Measurements from ENCODE around the gene NOC2L.

NOC2L gene

DNA sequence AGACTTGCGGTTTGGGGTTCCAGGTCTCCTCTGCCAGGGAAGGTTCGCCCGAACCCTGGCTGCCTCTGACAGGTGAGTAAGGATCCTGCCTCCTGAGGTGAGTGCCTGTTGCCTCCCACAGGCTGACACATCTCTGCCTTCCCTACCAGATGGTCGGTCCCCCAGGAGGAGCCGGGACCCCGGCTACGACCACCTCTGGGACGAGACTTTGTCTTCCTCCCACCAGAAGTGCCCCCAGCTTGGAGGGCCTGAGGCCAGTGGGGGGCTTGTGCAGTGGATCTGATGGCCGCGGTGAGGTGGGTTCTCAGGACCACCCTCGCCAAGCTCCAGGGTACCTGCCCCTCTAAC lies 15.2 kb upstream of the NOC2L start:
- DNase-seq, result no peak

DNA sequence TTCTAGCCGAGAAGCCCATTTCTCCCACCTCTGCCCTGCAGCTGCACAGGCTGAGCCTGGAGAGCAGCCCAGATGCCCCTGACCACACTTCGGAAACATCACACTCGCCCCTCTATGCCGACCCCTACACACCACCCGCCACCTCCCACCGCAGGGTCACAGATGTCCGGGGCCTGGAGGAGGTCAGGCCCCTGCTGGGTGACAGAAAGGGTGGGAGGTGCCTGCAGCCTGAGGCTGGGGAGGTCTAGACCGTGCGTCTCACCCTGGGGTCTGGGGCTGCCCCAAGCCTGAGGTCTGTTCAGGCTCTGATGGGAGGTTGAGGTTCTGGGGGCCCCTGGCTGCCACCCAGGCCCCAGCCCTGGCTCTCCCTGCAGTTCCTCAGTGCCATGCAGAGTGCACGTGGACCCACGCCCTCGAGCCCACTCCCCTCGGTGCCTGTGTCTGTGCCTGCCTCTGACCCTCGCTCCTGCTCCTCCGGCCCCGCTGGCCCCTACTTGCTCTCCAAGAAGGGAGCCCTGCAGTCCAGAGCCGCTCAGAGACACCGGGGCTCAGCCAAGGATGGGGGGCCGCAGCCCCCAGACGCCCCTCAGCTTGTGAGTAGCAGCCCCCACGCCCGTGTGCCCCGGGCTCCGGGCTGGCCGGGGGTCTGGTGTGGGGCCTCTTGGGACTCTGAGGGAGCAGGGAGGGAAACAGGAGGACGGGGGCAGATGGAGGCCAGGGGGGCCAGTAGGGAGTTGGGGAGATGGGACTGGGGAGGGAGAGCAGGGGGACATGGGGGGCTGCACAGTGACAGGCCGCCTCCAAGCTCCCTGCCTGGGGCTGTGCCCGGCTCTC lies 14.6 kb upstream of the NOC2L start:
- no peak for DNase-seq

DNA sequence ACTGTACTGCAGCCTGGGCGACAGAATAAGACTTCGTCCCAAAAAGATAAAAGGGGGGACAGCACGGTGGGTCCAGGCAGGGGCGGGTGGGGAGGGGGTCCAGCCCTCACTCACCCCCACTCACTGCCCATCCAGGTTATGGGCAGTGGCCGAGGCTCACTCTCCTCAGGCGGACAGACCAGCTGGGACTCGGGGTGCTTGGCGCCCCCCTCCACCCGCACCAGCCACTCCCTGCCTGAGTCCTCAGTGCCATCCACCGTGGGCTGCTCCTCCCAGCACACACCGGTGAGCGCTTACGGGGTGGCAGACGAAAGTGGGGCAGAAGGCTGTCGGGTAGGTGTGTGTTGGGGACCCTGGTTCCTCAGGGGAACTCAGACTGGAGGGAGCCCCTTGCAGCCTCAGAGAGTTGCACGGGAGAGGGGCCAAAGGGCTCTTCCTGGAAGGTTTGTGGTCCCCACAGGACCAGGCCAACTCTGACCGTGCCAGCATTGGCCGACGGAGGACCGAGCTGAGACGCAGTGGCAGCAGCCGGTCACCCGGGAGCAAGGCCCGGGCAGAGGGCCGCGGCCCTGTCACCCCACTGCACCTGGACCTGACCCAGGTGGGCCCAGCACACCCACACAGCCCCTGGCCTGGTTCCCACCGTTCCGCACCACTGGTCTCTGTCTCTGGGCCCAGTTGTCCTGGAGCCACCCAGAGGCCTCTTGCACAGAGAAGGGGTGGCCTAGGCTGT lies 13.8 kb upstream of the NOC2L start:
- DNase-seq, result no peak

DNA sequence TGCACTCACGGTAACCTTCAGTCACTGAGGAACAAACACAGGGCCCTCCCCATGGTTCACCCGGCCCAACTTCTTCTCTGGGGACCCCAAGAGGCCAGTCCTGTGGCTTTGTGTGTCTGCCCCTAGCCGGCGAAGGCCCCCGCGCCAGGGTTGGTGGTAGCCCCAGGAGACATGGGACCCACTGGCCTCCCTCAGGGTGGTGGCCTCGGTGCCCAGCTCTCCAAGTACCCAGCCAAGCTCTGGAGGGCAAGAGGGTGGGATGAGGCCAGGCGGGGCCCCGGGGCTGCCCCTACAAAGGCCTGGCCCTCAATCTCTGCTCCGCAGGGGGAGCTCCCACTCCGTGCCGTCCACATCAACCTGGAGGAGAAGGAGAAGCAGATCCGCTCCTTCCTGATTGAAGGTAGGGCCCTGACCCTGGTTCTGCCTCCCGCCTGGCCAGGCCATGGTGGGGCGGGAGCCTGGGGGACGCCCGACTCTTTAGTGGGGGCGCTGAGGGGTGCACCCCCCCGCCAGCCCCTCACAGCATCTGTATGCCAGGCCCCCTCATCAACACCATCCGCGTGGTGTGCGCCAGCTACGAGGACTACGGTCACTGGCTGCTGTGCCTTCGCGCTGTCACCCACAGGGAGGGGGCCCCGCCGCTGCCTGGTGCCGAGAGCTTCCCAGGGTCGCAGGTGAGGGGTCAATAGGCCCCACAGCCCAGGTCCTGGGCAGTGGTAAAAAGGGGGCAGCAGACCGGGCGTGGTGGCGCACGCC lies 12.9 kb upstream of the NOC2L start:
- no peak for DNase-seq

DNA sequence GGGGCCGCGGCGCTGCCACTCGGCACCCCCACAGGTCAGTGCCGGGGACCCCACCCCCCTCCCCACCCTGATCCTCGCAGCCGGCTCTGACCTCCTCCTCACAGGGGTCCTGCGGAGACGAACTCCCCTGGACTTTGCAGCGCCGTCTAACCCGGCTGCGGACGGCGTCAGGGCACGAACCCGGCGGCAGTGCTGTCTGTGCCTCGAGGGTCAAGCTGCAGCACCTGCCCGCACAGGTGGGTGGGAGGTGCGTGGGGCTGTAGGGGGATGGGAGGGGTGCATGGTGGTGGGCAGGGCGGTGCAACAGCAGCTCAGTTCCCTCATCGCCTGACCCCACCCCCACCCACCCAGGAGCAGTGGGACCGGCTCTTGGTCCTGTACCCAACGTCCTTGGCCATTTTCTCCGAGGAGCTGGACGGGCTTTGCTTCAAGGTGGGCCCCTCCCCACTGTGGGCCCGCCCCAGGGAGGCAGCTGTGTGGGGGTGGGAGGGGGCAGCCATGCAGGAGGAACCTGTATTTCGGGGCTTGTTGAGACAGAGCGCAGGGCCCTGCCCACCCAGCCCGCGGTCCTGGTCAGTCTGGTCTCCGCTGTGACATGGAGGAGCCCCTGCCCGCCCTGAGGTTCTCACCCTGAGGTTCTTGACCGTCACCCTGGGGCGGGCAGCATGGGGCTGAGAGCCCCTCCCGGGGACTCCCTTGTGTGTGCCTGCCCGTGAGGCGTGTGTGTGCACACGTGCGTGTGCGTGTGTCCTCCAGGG lies 12.1 kb upstream of the NOC2L start:
- DNase-seq, result no peak

DNA sequence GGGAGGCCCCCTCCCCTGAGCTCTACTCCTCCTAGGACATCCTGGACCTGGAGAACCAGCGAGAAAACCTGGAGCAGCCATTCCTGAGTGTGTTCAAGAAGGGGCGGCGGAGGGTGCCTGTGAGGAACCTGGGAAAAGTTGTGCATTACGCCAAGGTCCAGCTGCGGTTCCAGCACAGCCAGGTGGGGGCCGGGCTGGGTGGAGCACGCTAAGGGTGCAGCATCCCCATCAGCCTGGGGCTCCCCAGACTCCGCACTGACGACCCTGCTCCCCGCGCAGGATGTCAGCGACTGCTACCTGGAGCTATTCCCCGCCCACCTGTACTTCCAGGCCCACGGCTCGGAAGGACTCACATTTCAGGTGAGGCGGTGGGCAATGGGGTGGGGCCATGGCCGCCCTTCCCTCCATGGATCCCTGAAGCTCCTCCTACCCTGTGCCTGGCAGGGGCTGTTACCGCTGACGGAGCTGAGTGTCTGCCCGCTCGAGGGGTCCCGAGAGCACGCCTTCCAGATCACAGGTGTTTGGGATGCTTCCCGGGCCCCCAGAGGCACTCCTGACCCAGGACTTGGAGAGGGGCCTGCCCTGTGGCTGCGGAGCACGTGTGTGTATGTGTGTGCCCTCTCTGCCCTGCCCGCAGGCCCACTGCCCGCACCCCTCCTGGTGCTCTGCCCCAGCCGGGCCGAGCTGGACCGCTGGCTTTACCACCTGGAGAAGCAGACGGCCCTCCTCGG lies 11.4 kb upstream of the NOC2L start:
- DNase-seq, result no peak

DNA sequence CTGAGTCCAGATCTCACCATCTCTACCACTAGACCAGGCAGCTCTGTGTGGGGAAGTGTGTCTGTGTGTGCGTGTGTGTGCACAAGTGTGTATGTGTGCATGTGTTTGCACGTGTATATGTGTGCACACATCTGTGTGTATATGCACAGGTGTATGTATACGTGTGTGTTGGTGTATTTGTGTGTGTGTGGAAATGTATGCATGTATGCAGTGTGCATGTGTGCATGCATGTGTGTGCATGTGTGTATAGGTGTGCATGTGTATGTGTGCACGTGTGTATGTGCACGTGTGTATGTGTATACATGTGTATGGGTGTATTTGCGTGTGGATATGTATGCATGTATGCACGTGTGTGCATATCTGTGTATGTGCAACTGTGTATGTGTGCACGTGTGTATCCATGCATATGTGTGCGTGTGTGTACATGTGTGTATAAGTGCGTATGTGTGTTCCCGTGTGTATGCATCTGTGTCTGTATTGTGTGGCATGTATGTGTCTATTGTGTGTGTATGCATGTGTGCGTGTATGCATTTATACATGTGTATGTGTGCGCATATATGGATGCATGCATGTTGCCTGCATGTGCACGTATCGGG lies 10.3 kb upstream of the NOC2L start:
- no peak for DNase-seq

DNA sequence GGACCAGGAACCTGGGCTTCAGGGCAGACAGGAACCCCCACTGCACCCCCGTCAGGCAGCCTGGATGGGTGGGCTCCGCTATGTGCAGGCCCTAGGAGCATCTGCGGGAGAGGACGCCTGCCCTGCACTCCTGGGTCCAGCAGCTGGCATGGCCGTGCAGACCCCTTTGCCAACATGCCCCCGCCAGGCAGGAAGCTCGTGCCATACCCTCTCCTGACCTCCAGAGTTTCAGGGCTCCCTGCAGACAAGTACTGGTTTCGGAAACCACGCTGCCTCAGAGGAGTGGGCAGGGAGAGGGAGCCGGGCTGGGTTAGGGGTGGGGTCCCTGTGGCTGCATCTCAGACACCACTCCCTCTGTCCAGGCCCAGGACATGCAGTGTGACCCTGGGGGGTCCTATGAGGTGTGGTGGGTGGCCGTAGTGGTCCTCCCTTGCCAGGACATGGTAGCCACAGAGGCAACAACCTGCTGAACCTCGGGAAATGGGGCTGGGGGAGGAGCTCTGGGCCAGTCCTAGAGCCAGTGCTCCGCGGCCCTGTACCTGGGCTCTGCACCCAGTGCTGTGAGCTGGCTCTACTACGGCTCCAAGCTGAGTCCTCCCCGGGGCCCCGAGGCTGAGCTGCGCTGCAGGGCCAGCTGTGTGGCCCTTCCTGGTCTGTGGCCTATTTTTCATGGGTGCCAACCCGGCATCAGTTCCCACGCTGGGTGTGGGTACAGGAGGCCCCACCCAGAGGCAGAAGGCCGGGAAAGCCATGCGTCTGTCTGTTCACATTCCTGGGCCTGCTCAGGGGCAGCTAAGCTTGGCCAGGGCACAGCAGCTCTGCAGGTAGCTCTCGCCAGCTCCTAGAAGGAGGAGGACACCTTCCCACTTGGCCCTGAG lies 8.6 kb upstream of the NOC2L start:
- no peak for DNase-seq

DNA sequence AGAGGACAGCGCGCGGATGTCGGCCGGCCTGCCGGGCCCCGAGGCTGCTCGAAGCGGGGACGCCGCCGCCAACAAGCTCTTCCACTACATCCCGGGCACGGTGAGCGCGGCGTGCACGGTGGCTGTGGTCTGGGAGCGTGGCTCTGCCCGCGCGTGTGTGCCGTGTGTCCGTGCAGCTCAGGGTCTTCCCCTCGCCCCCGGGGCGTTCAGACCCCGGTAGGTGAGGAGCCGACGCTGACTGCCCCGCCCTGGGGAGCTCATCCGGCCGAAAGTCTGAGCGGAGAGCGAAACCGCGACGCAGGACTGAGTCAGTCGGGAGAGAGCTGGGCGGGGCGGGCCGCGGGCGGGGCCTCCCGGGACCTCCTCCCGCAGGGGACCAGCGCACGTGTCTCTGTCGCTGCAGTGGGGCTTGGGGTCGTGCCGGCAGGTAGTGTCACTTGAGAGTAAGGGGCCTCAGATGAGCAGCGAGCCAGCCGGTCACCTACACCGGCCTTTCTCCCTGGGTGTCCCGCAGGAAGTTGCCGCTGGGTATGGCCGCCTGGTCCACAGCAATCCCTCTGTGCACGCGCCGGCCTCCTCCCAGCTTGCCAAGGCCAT lies 7.7 kb upstream of the NOC2L start:
- DNase-seq, result no peak

DNA sequence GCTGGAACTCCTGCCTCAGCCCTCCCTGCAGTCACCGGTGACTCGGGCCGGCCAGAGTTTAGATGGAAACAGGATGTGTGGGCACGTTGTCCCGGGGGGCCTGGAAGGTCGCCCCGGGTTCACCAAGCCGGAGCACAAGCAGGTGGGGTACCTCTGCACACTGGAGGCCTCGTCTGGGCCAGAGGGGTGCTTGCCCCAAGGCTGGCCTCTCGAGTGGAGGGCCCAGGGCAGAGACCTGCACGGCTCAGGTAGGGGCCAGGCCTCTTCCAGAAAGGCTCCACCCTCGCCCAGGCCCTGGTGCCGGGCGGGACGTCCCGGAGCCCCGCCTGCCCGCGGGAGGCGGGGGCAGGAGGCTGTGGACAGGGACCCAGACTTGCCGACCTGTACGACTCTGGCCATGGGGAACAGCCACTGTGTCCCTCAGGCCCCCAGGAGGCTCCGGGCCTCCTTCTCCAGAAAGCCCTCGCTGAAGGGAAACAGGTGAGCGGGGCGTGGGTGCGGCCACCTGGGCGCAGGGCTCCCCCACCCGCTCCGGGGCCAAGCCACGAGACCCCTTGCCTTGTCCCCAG lies 7.2 kb upstream of the NOC2L start, which contains the start of gene PLEKHN1:
PLEKHN1 (plus strand) TSS at position 348 of the 569 bp plus-strand sequence; CDS start at position 398, 50 bp downstream.
- no peak for DNase-seq

DNA sequence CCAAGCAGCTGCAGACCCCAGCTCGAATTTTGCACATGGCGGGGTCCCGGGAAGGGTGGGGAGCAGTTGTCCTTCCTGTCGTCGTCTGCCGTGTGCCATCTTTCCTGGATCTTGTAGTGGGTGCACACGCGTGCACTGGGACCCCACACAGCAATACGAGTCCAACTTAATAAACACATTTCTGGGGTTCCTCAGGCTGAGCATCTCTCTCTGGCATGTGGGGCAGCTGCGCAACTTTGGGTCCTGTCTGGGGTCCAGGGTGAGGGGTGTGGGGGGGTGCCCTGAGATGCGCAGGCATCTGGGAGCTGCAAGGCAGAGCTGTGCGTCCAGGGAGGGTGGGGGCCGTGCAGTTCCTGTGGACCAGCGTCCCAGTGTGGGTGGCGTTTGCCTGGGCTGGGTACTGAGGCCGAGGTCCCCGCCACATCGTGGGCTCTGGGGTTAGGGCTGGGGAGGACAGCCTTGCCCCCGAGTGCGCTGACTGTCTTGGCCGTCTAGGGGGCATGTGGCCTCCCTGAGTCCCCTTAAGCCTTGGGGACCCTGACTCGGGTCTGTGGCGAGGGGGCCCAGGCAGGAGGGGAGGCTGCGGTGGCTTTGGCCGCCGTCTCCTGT lies 6.6 kb upstream of the NOC2L start:
- DNase-seq, result no peak

DNA sequence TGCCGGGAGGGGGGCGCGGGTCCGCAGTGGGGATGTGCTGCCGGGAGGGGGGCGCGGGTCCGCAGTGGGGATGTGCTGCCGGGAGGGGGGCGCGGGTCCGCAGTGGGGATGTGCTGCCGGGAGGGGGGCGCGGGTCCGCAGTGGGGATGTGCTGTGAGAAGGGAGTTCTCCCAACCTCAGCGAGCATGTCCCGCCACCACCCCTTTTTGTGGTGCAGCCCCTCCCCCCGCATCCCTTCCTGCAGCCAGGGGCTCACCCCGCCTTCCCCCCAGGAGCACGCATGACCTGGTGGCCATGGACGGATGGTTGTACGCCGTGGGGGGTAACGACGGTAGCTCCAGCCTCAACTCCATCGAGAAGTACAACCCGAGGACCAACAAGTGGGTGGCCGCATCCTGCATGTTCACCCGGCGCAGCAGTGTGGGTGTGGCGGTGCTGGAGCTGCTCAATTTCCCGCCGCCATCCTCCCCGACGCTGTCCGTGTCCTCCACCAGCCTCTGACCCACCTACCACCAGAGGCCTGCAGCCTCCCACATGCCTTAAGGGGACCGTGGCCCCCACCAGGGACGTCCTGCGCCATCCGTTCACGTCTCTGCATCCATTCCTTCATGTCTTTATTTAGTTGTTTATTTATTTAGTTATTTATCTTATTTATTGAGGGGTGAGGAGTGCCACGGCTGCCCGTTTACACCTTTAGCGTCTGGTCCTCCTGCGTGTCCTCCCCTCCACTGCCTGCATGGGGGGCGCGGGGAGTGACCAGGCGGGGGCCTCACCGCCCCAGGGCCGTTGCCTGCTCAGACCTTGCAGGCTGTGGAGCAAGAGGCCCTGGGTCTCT lies 5.9 kb upstream of the NOC2L start:
- no peak for DNase-seq

DNA sequence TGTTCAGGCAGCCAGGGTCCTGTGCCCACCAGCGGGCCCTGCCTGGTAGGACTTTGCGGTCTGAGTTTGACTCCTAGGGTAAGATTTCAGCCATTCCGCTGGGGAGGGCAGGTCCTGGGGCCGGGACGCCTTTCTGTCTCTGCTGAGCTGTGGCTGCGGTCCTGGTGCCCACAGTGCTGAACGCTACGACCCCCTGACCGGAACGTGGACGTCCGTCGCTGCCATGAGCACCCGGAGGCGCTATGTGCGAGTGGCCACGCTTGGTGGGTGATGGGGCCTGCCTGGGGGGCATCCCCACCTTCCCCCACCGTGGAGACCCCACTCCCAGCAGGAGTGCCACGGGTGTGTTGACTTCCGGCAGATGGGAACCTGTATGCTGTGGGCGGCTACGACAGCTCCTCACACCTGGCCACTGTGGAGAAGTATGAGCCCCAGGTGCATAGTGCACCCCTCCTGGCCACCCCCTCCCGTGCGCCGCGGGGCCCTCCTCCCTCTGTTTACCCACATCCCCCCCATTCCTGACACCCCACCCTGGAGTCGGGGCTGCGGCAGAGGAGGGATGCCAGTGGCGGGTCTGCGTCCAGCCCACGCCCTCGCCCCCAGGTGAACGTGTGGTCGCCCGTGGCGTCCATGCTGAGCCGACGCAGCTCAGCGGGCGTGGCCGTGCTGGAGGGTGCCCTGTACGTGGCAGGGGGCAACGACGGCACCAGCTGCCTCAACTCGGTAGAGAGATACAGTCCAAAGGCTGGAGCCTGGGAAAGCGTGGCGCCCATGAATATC lies 4.9 kb upstream of the NOC2L start:
- no peak for DNase-seq

DNA sequence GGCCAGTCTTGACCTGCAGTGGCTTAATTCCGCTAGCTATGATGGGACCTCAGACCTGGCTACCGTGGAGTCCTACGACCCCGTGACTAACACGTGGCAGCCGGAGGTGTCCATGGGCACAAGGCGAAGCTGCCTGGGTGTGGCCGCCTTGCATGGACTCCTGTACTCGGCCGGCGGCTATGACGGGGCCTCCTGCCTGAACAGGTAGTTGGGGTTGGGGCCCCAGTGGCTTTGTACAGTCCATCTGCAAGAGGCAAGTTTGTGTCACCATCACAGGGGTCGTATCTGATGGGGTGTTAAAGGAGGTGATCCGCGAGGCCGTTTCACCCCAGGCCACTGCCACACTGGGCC lies 4.2 kb upstream of the NOC2L start:
- no peak for DNase-seq

DNA sequence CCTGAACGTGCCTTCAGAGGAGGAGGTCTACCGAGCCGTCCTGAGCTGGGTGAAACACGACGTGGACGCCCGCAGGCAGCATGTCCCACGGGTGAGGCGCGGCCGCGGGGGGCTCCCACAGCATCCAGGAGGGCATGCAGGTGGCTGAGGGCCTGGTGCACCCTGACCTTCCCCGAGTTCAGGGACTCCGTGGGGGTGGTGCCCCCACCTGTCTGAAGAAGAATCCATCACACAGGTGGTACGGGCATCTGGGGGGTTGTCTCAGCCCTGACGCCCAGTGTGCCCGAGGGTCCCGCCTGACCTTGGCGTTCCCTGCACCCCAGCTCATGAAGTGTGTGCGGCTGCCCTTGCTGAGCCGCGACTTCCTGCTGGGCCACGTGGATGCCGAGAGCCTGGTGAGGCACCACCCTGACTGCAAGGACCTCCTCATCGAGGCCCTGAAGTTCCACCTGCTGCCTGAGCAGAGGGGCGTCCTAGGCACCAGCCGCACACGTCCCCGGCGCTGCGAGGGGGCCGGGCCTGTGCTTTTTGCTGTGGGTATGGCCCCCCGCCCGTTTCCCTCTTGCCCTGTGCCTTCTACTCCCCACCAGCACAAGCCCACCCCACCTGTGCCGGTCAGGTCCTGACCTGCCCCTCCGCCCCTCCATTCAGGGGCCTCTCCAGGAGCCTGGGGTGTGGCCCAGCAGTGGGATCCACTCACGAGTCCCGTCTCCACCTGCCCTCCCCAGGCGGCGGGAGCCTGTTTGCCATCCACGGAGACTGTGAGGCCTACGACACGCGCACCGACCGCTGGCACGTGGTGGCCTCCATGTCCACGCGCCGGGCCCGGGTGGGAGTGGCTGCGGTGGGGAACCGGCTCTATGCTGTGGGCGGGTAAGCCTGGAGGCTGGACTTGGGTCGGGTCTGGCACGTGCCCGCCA lies 3.6 kb upstream of the NOC2L start:
- DNase-seq, result no peak

DNA sequence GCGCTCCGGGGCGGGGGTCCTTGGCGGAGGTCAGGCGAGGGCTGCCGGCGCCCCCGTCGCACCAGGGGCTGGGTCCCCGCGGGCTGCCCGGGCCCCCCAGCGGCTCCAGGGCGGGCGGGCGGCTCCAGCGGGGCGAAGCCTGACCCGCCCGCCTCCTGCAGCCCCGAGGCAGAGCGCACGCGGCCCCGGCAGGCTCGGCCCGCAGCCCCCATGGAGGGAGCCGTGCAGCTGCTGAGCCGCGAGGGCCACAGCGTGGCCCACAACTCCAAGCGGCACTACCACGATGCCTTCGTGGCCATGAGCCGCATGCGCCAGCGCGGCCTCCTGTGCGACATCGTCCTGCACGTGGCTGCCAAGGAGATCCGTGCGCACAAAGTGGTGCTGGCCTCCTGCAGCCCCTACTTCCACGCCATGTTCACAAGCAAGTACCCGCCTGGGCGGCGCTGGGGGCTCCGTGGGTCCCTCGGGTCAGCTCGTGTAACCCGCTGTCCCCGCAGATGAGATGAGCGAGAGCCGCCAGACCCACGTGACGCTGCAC lies 2.1 kb upstream of the NOC2L start:
- DNase-seq, result no peak
